ENCODE measurements around the gene ACTL7A.

GRCh38 chr9:108854641-108855528 lies 7.2 kb upstream of the ACTL7A start:
- no peak for TF ChIP-seq CTCF (IDR thresholded peaks at IDR 0.05; ENCODE audit: poor library complexity, severe bottlenecking)
- TF ChIP-seq SMC3 (conservative IDR thresholded peaks at IDR 0.05; ENCODE audit: poor library complexity), result no peak
- TF ChIP-seq POLR2AphosphoS5 (IDR thresholded peaks at IDR 0.05), result no peak
- TF ChIP-seq RAD21 (conservative IDR thresholded peaks at IDR 0.05), result no peak
- no peak for TF ChIP-seq EZH2 (IDR thresholded peaks at IDR 0.05; ENCODE audit: borderline replicate concordance, insufficient read depth, low read length, poor library complexity, severe bottlenecking)
- TF ChIP-seq TAF1 (IDR thresholded peaks at IDR 0.05; ENCODE audit: low read depth), result no peak
- no peak for TF ChIP-seq MXI1 (conservative IDR thresholded peaks at IDR 0.05; ENCODE audit: poor library complexity, severe bottlenecking)
- no peak for TF ChIP-seq EP300 (conservative IDR thresholded peaks at IDR 0.05; ENCODE audit: poor library complexity, severe bottlenecking)

All from neural cell (in vitro differentiated cells).